WERI-Rb-1 (cell line): Measurements from ENCODE around the gene ARL15.

Source experiments
- DNase-seq: peaks from one replicate; pipeline ENCODE4 v3.0.0-alpha.2; 2020
- H3K27ac ChIP-seq: fragments of 250-450 bp; sonication (Bioruptor Pico); 2 replicates; pipeline ENCODE4 v1.5.1; 2020; ENCODE audit warnings: mild to moderate bottlenecking, moderate library complexity
- H3K27me3 ChIP-seq: fragments of 250-450 bp; sonication (Bioruptor Pico); 2 replicates; pipeline ENCODE4 v1.5.1; 2021; ENCODE audit warnings: mild to moderate bottlenecking, low read depth, moderate library complexity; ENCODE audit not compliant: insufficient read depth, severe bottlenecking
- H3K36me3 ChIP-seq: fragments of 250-450 bp; sonication (Bioruptor Pico); 2 replicates; pipeline ENCODE4 v1.5.1; 2020; ENCODE audit warnings: mild to moderate bottlenecking, moderate library complexity
- H3K4me3 ChIP-seq: 2 replicates; pipeline ENCODE4 v1.5.1; 2011; ENCODE audit warnings: low read depth, mild to moderate bottlenecking, control low read depth, low read length
- H3K9me3 ChIP-seq: fragments of 250-450 bp; sonication (Bioruptor Pico); 2 replicates; pipeline ENCODE4 v1.5.1; 2021; ENCODE audit warnings: mild to moderate bottlenecking, moderate library complexity; ENCODE audit not compliant: severe bottlenecking
- CTCF ChIP-seq: IDR thresholded peaks from 2 replicates; pipeline ENCODE4 v1.5.1; 2011; ENCODE audit warnings: low read depth, mild to moderate bottlenecking, control low read depth, inconsistent platforms, low read length

Gene ARL15

DNA sequence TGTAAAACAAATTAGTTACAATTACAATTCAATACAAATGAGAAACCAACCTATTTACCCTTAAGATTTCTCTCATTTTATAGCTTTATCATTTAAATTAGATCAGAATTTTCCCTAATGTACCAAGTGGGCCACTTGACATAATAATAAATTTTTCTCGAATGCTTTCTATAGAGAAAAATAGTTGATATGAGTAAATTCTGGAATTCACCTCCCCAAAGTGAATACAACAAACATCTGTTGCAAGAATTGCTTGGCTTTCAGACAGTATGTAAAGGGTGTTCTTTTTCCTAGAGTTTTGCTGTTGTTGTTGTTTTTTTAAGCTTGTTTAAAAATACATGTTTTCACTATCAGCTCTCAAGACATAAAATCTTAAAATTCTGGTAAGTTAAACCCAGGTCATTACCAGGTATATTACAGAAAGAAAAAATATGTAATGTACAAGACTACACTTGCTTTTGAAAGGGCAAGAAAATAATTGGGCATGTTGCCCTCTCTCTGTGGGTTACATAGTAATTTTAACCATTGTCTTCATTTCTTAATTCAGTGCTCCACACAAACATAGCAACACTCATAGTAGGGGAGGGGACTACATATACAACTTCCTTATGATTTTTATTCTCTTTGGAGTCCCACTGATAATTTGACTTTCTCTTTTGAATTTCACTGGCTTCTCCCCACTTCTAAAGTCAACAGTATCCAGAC lies 200.6 kb downstream of the ARL15 start:
- TF ChIP-seq CTCF, result no peak
- H3K27me3 ChIP-seq, result no peaks in the 10 kb centered on the region
- no peaks in the 10 kb centered on the region for H3K36me3 ChIP-seq
- H3K9me3 ChIP-seq, result no peaks in the 10 kb centered on the region
- DNase-seq, result no peak
- H3K27ac ChIP-seq, result no peak overlapping the region
- no peak overlapping the region for H3K4me3 ChIP-seq

- no peak overlapping the region for H3K27ac ChIP-seq
- TF ChIP-seq CTCF, result no peak
- no peak for DNase-seq
- H3K9me3 ChIP-seq, result no peaks in the 10 kb centered on the region
- H3K27me3 ChIP-seq, result no peaks in the 10 kb centered on the region
- H3K36me3 ChIP-seq, result no peaks in the 10 kb centered on the region
- H3K4me3 ChIP-seq, result no peak overlapping the region
Measured at GRCh38 chr5:54108136-54108535, 202.2 kb downstream of the ARL15 start.

DNA sequence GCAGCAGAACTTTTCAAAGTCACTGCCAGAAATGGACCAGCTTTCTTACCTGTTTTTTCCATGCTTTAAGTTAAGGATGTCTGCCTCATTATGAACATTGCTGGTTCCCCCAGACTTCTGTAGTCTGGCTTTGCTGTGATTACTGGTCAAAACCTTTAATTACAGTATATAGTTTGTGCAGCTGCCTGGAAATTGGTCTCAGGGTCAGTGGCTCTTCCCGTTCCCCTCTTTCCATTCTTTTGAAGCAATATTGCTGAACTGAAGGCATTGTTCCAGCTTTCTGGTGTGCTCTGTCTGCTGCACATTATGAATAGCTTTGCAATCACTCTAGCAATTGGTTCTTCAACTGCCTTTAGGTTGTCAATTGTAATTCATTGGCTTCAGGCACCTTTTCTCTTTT lies 206.5 kb downstream of the ARL15 start:
- Histone ChIP-seq H3K27me3 (no peaks in the 10 kb centered on the region), H3K4me3 (no peak overlapping the region), H3K36me3 (no peaks in the 10 kb centered on the region), H3K27ac (no peak overlapping the region), H3K9me3 (no peaks in the 10 kb centered on the region)
- DNase-seq, result no peak
- TF ChIP-seq CTCF, result no peak

DNA sequence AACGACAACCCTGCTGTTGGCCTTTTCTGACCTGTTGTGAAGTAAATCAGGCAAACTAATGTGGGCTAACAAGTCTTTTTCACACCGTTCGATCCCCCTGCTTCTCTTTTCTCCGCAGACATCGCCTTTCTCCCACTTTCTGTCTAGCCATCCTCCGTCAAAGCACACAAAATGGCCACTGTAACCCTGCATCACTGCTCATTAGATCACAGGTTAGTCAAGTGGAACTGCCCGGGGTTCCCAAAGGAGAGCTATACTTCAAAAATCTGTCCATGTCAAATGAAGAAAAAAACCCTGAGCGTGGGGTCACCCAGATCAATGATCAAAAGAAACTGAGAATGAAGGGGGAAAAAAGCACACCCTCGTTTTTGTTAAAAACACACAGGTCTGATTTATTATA lies 212.1 kb downstream of the ARL15 start:
- H3K27ac ChIP-seq, result no peak overlapping the region
- no peaks in the 10 kb centered on the region for H3K9me3 ChIP-seq
- TF ChIP-seq CTCF, result no peak
- no peak for DNase-seq
- no peaks in the 10 kb centered on the region for H3K36me3 ChIP-seq
- no peak overlapping the region for H3K4me3 ChIP-seq
- H3K27me3 ChIP-seq, result no peaks in the 10 kb centered on the region

DNA sequence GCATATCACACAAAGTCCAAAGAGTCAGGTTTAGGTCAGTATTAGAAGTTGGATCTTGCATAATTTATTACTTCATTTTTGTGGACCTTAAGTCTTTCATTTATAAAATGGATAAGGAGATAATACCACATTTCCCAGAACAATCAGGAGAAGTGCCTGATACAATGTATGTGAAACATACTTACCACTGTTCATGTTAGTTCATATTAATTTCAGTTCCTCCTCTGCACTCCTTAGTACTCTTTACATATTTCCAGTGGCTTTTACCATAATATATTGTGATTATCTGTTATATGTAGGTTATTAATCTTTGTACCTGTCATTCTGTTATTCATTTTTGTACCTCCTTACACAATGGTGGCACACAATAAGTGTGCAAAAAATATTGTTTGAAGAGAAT lies 214.4 kb downstream of the ARL15 start:
- no peaks in the 10 kb centered on the region for H3K27me3 ChIP-seq
- no peaks in the 10 kb centered on the region for H3K9me3 ChIP-seq
- no peak for TF ChIP-seq CTCF
- no peak for DNase-seq
- no peak overlapping the region for H3K4me3 ChIP-seq
- no peaks in the 10 kb centered on the region for H3K36me3 ChIP-seq
- no peak overlapping the region for H3K27ac ChIP-seq

- Histone ChIP-seq H3K27ac (no peak overlapping the region), H3K36me3 (no peaks in the 10 kb centered on the region), H3K4me3 (no peak overlapping the region), H3K27me3 (no peaks in the 10 kb centered on the region), H3K9me3 (no peaks in the 10 kb centered on the region)
- no peak for TF ChIP-seq CTCF
- DNase-seq, result no peak
Measured at GRCh38 chr5:54094706-54095105, 215.7 kb downstream of the ARL15 start.
